ENCODE measurements around the gene NUP88.

NUP88 gene

GRCh38 chr17:5361426-5361825 is 58.0 kb downstream of the NUP88 start:
- no peak for DNase-seq

DNA sequence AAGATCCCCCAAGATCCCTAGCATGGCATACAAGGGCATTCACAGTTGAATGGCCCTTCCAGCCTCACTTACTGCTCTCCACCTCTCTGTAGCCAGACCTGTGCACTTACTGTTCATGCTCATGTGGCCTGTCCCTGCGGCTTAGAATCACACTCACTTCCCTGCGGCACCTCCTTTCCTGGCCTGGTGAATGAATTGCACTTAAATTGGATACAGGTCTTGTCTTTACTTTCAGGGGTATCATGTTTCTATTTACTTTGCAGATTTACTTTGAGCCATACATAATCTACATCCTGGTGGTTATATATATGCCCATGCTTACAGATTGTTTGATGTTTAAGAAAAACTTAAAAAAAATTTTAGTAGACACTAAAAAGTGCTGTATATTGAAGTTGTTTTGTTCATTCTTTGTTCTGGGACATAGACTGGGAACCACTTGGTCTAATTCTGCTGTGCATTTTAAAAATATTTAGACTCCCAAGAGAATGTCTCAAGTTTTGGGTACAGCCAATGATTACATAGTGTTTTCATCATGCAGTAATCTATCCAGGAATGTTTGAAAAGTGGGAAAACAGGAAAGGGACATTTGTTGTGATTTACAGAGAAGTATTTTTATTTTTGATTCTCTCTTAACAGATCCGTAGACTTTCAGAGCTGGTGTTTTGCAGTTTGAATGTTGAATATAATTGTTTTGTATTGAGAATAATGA is 63.9 kb downstream of the NUP88 start:
- no peak for DNase-seq

DNA sequence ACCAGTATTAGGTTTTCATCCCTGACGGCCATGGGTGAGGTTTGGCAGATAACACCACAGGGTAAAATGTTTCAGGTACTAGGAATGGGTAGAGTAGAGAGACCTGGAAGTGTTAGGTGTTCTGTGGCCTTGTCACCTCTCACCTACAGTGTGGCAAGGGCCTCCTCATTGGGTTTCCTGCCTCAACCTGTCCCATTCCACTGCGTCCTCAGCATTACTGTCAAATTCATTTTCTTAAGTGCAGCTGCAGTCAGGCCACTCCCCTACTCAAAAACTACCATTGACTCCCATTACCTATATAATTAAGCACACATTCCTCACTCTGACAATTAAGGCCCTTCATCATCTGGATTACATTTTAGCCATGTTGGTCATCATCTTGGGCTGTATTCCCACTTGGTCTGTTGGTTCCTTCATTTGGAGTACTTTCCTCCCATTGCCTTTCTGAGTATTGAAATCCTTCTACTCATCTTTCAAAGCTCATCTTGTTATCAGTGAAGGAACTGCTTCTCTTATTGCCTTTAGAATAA is 64.5 kb downstream of the NUP88 start:
- DNase-seq: no peak

- no peak for DNase-seq
These were observed 65.2 kb downstream of the NUP88 start for GRCh38 chr17:5354310-5354709.

DNA sequence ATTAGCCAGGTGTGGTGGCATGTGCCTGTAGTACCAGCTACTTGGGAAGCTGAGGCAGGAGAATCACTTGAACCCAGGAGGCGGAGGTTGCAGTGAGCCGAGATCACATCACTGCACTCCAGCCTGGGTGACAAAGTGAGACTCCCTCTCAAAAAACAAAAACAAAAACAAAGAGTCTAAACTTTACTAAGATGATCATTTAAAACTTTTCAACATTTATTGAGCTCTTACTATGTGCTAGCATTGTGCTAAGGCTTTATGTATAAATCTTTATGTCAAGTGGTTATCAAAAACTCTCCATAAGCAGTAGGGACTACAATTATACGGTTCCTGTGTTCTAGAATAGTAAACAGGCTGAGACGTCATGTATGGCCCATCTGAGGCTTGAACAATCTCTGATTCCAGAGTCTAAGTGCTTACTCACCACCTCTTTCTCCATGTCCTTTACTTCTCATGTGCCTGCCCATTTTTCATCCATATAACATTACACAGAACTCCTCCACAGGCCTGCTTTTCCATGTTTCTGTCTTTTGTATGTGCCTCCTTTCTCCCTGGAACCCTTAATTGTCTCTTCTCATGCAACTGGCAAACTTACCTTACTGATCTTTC is 66.7 kb downstream of the NUP88 start:
- DNase-seq: no peak

DNA sequence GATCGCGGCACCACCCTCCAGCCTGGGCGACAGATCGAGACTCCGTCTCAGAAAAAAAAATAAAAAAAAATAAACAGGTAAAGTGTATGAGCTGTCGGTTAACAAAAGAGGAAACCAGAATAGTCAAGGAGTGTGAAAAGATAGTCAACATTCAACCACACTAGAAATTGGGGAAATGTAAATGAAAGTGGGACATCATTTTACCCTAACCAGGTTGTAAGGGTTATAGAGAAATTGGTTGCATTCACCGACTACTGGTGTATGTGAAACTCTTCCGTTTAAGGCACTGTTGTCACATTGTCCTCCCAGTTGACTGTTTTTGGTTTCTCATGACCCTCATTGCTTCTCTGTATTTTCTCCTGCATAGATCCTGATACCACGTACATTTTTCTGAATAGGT is 74.5 kb downstream of the NUP88 start:
- DNase-seq: no peak
